Upper lobe of left lung (tissue), 6 donors: ENCODE data around the gene RECK. TPM values are rescaled to one million over a fixed set of nuclear protein-coding genes. Genes with fewer than 3 reads are reported as not detected.
A peak's percentile ranks its signal among the peaks of the same experiment; 100 is the strongest.
"Not testable (repeated sequence)": the region's sequence is repeated elsewhere in the genome, so short reads cannot be mapped to it uniquely, and the experiment has no call there.

Experiments
- ATAC-seq, 2 donors: fragments of 200-7000 bp; cut with Tn5 transposase; one replicate each; pipeline ENCODE4 v1.9.1; 2022; ENCODE audit warnings: mild to moderate bottlenecking in 2 of 2, moderate library complexity in 2 of 2; ENCODE audit not compliant: low FRiP score in 2 of 2
- DNase-seq, 2 donors: peaks; one replicate each; pipeline ENCODE4 v3.0.0-alpha.2; 2019 to 2020
- H3K27ac ChIP-seq, 4 donors: fragments of 200-600 bp; sonication (generic); one replicate each; pipeline ENCODE4 v1.5.1; 2016 to 2019
- H3K27me3 ChIP-seq, 4 donors: fragments of 200-600 bp; sonication (generic); one replicate each; pipeline ENCODE4 v1.5.1; 2017 to 2019
- H3K36me3 ChIP-seq, 4 donors: fragments of 200-600 bp; sonication (generic); one replicate each; pipeline ENCODE4 v1.5.1; 2016 to 2019
- H3K4me1 ChIP-seq, 4 donors: fragments of 200-600 bp; sonication (generic); one replicate each; pipeline ENCODE4 v1.5.1; 2018 to 2019
- H3K4me3 ChIP-seq, 4 donors: fragments of 200-600 bp; sonication (generic); one replicate each; pipeline ENCODE4 v1.5.1; 2017 to 2019; ENCODE audit warnings: mild to moderate bottlenecking in 2 of 4, moderate library complexity in 1 of 4
- H3K9me3 ChIP-seq, 4 donors: fragments of 200-600 bp; sonication (generic); one replicate each; pipeline ENCODE4 v1.5.1; 2018 to 2019
- EP300 ChIP-seq, 4 donors: sonication (generic); formaldehyde crosslinking; IDR thresholded peaks; one replicate each; pipeline ENCODE4 v1.5.1; 2017; ENCODE audit warnings: antibody characterized with exemption in 4 of 4, control low read depth in 2 of 4
- POLR2A ChIP-seq, 4 donors: fragments of 450-650 bp; IDR thresholded peaks; one replicate each; pipeline ENCODE4 v1.5.1; 2016 to 2017; ENCODE audit warnings: antibody characterized with exemption in 4 of 4, mild to moderate bottlenecking in 2 of 4
- POLR2AphosphoS5 ChIP-seq, 2 donors: sonication (generic); formaldehyde crosslinking; IDR thresholded peaks; one replicate each; pipeline ENCODE4 v1.5.1; 2017; ENCODE audit warnings: antibody characterized with exemption in 2 of 2
- whole genome bisulfite sequencing, 2 donors: methylation state at CpG; one replicate each; pipeline ENCODE4 v1.1.5; 2017 to 2018; 5-methylcytosine and 5-hydroxymethylcytosine counted together
- total RNA-seq, 6 donors: library from RNA; depleted of rRNA in 4 of 6; stranded (reverse); fragments of >200 nt in 4 of 6; gene quantifications; one replicate each; pipeline versions ENCODE4 v1.1.0 to v1.2.1, GENCODE V29; 2016 to 2021
- TF ChIP-seq, protein P1 (sequence below), 6 experiments: fragments of 450-650 bp in 4 of 6; fragments of 200-600 bp in 2 of 6; sonication (generic) in 2 of 6; IDR thresholded peaks; one replicate each; pipeline ENCODE4 v1.5.1; 2016 to 2019; ENCODE audit warnings: antibody characterized with exemption in 6 of 6
- donor health status: DM: no; HTN: no; CAD: no; lungs with moderate emphysema.
- donor health status: DM: no; HTN: yes; CAD: no; lungs with severe emphysema.

The RECK gene, protein sequence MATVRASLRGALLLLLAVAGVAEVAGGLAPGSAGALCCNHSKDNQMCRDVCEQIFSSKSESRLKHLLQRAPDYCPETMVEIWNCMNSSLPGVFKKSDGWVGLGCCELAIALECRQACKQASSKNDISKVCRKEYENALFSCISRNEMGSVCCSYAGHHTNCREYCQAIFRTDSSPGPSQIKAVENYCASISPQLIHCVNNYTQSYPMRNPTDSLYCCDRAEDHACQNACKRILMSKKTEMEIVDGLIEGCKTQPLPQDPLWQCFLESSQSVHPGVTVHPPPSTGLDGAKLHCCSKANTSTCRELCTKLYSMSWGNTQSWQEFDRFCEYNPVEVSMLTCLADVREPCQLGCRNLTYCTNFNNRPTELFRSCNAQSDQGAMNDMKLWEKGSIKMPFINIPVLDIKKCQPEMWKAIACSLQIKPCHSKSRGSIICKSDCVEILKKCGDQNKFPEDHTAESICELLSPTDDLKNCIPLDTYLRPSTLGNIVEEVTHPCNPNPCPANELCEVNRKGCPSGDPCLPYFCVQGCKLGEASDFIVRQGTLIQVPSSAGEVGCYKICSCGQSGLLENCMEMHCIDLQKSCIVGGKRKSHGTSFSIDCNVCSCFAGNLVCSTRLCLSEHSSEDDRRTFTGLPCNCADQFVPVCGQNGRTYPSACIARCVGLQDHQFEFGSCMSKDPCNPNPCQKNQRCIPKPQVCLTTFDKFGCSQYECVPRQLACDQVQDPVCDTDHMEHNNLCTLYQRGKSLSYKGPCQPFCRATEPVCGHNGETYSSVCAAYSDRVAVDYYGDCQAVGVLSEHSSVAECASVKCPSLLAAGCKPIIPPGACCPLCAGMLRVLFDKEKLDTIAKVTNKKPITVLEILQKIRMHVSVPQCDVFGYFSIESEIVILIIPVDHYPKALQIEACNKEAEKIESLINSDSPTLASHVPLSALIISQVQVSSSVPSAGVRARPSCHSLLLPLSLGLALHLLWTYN
- total RNA-seq = 10 to 100 TPM in 4 of 6 donors, 1 to 10 TPM in 2; 8.4 to 17.6 (median 11.0) TPM

DNA sequence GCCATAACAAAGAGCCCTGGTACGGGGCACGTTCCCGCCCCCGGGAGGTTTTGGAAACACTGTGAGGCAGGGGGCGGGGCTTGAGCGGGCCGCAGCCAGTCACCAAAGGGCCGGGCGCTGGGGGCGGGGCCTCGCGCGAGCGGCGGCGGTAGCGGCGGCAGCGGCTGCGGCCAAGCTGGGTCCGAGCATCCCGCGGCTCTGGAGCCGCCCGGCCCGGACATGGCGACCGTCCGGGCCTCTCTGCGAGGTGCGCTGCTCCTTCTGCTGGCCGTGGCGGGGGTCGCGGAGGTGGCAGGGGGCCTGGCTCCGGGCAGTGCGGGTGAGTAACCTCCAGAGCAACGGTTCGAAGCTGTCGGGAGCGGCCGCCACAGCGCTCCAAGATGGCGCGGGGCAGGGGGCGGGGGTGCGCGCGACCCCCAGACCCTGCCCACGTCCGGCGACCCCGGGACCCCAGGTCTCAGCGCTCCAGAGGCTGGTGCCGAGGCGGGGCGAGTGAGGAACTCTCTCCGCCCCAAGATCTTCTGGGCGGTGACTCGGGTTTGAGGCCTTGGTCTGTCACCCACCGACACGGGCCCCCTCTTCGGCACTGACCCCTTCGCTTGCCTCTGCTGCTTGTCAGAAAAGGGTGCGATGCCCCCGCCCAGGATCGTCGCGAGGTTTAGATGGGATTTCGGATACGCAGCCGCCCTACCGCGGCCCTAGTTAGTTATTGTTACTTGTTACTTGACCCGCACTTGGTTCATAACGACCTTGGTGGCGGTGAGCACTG is at the start of gene RECK:
Gene RECK, plus strand, starts transcription at position 134 of the 769 bp plus-strand sequence. Its CDS starts 86 bp downstream, at position 220.
- Histone ChIP-seq H3K27me3 (no peaks in the 10 kb centered on the region), H3K36me3 (no peaks in the 10 kb centered on the region), H3K4me3 (peak within 1 kb of the TSS; percentile 76 to 95 (median 84)), H3K27ac (peak within 1 kb of the TSS; percentile 76 to 88 (median 80)), H3K4me1 (peaks cover 9 to 20% (median 16%) of the 10 kb centered on the region in 4 donors), H3K9me3 (no peaks in the 10 kb centered on the region)
- ATAC-seq = peak; percentile 93 to 97
- TF ChIP-seq, protein P1, sequence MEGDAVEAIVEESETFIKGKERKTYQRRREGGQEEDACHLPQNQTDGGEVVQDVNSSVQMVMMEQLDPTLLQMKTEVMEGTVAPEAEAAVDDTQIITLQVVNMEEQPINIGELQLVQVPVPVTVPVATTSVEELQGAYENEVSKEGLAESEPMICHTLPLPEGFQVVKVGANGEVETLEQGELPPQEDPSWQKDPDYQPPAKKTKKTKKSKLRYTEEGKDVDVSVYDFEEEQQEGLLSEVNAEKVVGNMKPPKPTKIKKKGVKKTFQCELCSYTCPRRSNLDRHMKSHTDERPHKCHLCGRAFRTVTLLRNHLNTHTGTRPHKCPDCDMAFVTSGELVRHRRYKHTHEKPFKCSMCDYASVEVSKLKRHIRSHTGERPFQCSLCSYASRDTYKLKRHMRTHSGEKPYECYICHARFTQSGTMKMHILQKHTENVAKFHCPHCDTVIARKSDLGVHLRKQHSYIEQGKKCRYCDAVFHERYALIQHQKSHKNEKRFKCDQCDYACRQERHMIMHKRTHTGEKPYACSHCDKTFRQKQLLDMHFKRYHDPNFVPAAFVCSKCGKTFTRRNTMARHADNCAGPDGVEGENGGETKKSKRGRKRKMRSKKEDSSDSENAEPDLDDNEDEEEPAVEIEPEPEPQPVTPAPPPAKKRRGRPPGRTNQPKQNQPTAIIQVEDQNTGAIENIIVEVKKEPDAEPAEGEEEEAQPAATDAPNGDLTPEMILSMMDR (IDR thresholded peaks at IDR 0.05) = no peak
- TF ChIP-seq EP300 (IDR thresholded peaks at IDR 0.05) (no peak), POLR2A (IDR thresholded peaks at IDR 0.05) (peak in 3 of 4 donors; percentile 57 to 74 (median 71)), POLR2AphosphoS5 (IDR thresholded peaks at IDR 0.05) (peak in 1 of 2 donors; percentile 59)
- peak; percentile 89 to 98 for DNase-seq
- WGBS, 2 donors = 0 to 1% methylated on average over 25 to 49 of the region's 77 CpGs

DNA sequence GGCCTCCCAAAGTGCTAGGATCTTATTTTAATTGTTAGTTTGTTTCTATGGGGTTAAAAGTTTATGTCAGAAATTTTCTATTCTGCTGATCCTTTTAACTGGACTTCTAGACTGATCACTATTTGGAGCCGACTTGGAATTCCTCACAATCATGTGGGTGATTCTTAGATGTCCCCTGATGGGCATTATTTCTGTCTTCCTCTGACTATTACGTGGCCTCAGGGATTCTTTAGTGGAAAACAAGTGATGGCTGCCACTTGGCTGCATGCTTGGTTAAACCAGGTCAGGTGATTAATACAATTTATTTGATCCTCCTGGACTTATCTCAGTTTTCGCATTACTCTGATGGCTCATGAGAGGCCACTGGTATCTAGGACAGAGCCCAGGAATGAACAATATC is 46.6 kb upstream of the RECK start:
- no peaks in the 10 kb centered on the region for H3K27me3 ChIP-seq
- no peaks in the 10 kb centered on the region for H3K4me1 ChIP-seq
- no peaks in the 10 kb centered on the region for H3K36me3 ChIP-seq
- no peak overlapping the region for H3K27ac ChIP-seq
- ATAC-seq (no peak), DNase-seq (no peak)
- H3K4me3 ChIP-seq = no peak overlapping the region
- no peaks in the 10 kb centered on the region for H3K9me3 ChIP-seq
- WGBS, 2 donors = 83 to 90% methylated on average over 3 of the region's 3 CpGs
- TF ChIP-seq, protein P1 (IDR thresholded peaks at IDR 0.05) = no peak
- TF ChIP-seq POLR2A (IDR thresholded peaks at IDR 0.05) (no peak), EP300 (IDR thresholded peaks at IDR 0.05) (no peak), POLR2AphosphoS5 (IDR thresholded peaks at IDR 0.05) (no peak)

DNA sequence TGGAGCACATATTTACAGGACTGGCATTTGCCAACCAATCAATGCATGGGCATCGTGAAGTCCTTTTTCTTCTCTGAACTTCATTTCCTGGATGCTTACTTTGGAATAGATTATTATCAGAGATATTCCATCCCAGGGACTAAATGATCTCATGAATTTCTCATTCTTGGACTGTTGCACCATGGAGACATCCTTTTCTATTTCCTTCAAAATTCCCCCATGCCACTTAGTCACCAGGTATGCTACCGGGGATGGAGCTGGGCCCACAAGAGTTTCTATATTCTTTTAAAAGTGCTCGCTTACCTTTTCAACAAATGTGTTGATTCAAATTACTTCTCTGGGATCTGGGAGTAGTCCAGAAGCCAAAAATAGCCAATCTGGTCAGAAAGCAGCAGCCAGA is 43.6 kb upstream of the RECK start:
- H3K36me3 ChIP-seq, H3K4me3 ChIP-seq, H3K9me3 ChIP-seq, H3K27ac ChIP-seq, ATAC-seq, H3K27me3 ChIP-seq, DNase-seq, H3K4me1 ChIP-seq: not testable (repeated sequence)
- 91 to 93% methylated on average over 3 of the region's 3 CpGs for whole genome bisulfite sequencing, 2 donors

DNA sequence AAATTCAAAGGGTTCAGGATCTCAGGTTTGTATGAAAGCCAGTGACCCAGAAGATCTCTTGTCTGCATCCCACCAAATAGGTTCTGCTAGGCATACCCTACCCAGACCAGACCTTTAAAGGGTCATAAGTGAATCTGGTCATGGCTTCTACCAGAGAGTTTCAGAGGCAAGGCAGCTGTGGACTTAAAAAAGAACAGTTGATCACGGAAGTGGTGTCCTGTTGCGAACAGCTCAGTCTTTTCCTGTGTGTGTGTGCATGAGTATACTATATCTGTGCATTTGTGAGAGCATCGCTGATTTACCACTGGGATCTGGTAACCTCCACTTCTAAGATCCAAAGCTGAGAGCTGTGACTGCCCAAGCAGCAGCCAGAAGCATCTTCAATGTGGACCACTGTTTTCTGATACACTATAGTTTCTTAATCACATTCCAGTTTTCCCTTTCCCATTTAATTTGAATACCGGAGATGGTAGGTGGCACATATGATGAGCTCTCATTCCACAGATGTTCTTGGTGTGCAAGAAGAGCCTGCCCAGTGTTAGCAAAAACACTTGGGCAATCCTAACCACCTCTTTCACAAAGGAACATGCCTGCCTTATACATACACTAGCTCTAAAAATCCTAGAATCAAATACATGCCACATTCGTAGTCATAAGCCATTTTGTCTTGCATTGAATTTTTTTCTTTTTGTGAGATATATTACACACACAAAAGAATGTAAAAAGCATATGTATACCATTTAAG is 42.6 kb upstream of the RECK start:
- TF ChIP-seq, protein P1 (IDR thresholded peaks at IDR 0.05) = no peak
- TF ChIP-seq POLR2AphosphoS5 (IDR thresholded peaks at IDR 0.05) (no peak), EP300 (IDR thresholded peaks at IDR 0.05) (no peak), POLR2A (IDR thresholded peaks at IDR 0.05) (no peak)
- H3K27ac ChIP-seq = no peak overlapping the region
- H3K27me3 ChIP-seq = no peaks in the 10 kb centered on the region
- no peaks in the 10 kb centered on the region for H3K36me3 ChIP-seq
- WGBS, 2 donors = 58 to 95% methylated on average over 5 of the region's 5 CpGs
- peaks cover 0 to 9% (median 6%) of the 10 kb centered on the region in 4 donors for H3K9me3 ChIP-seq
- H3K4me3 ChIP-seq = no peak overlapping the region
- ATAC-seq (no peak), DNase-seq (no peak)
- no peaks in the 10 kb centered on the region for H3K4me1 ChIP-seq
